Activated CD8-positive, alpha-beta memory T cell treated with anti-CD3 and anti-CD28 coated beads, Interleukin-2, amount 50 U/mL, for 1 hour (primary cell): ENCODE data around the gene KCNQ4.
A peak's percentile ranks its signal among the peaks of the same experiment; 100 is the strongest.

Source experiments
- DNase-seq: peaks from one replicate; pipeline ENCODE4 v3.0.0-alpha.2; 2020; ENCODE audit errors: extremely low read depth

The KCNQ4 gene

GRCh38 chr1:40795811-40796586 lies 12.4 kb downstream of the KCNQ4 start:
- no peak for DNase-seq

- no peak for DNase-seq
Measured at GRCh38 chr1:40796939-40797667, 13.5 kb downstream of the KCNQ4 start.

- no peak for DNase-seq
Measured at GRCh38 chr1:40797668-40798010, 14.1 kb downstream of the KCNQ4 start.

GRCh38 chr1:40798366-40799281 lies 15.0 kb downstream of the KCNQ4 start:
- DNase-seq: no peak

- DNase-seq: no peak
Measured at GRCh38 chr1:40799351-40799867, 15.8 kb downstream of the KCNQ4 start.

GRCh38 chr1:40801742-40802077 lies 18.1 kb downstream of the KCNQ4 start:
- no peak for DNase-seq

- DNase-seq: peak; percentile 64
Measured at GRCh38 chr1:40802078-40802741, 18.6 kb downstream of the KCNQ4 start.

- DNase-seq: no peak
Measured at GRCh38 chr1:40802742-40803113, 19.1 kb downstream of the KCNQ4 start.

GRCh38 chr1:40803447-40803846 lies 19.9 kb downstream of the KCNQ4 start:
- no peak for DNase-seq

- no peak for DNase-seq
Measured at GRCh38 chr1:40803902-40804301, 20.3 kb downstream of the KCNQ4 start.

- no peak for DNase-seq
Measured at GRCh38 chr1:40806240-40806639, 22.7 kb downstream of the KCNQ4 start.

- DNase-seq: no peak
Measured at GRCh38 chr1:40806731-40807695, 23.4 kb downstream of the KCNQ4 start.

GRCh38 chr1:40808002-40808401 lies 24.4 kb downstream of the KCNQ4 start:
- DNase-seq: no peak

- no peak for DNase-seq
Measured at GRCh38 chr1:40808444-40808843, 24.9 kb downstream of the KCNQ4 start.

- DNase-seq: no peak
Measured at GRCh38 chr1:40808909-40809308, 25.3 kb downstream of the KCNQ4 start.

- no peak for DNase-seq
Measured at GRCh38 chr1:40810927-40811326, 27.3 kb downstream of the KCNQ4 start.

GRCh38 chr1:40815420-40815819 lies 31.8 kb downstream of the KCNQ4 start:
- DNase-seq: no peak

GRCh38 chr1:40817791-40818263 lies 34.2 kb downstream of the KCNQ4 start:
- no peak for DNase-seq

- DNase-seq: peak; percentile 76
Measured at GRCh38 chr1:40818264-40818961, 34.8 kb downstream of the KCNQ4 start.

GRCh38 chr1:40819101-40819500 lies 35.5 kb downstream of the KCNQ4 start:
- DNase-seq: no peak
